Transverse colon (tissue), 3 donors: ENCODE results near the gene ZNF76.

Experiments
- CTCF ChIP-seq, 5 experiments: fragments of 200-600 bp in 3 of 5; fragments of 450-650 bp in 2 of 5; sonication (generic) in 3 of 5; IDR thresholded peaks; 1 replicate in 2 of 5; 2 replicates in 3 of 5; pipeline ENCODE4 v1.5.1; 2016 to 2017; ENCODE audit warnings: antibody characterized with exemption in 5 of 5, inconsistent platforms in 3 of 5, mild to moderate bottlenecking in 2 of 5, moderate library complexity in 1 of 5
- POLR2A ChIP-seq: fragments of 450-650 bp; IDR thresholded peaks from one replicate; pipeline ENCODE4 v1.6.1; 2016; ENCODE audit warnings: antibody characterized with exemption, mild to moderate bottlenecking, moderate library complexity

GRCh38 chr6:35343092-35343834, 83.7 kb downstream of the ZNF76 start:
- no peak for TF ChIP-seq POLR2A
- TF ChIP-seq CTCF (IDR thresholded peaks at IDR 0.05), result no peak
